GM19099 (cell line): ENCODE results near the gene ACTMAP.

Source experiments
- POLR2A ChIP-seq: IDR thresholded peaks from 3 replicates; pipeline ENCODE4 v1.6.1; 2011; ENCODE audit warnings: low read depth; ENCODE audit not compliant: insufficient read length; ENCODE audit errors: extremely low read depth

ACTMAP gene

GRCh38 chr19:40739030-40739839, 11.0 kb downstream of the ACTMAP start:
- no peak for TF ChIP-seq POLR2A

GRCh38 chr19:40737102-40737644, 13.1 kb downstream of the ACTMAP start:
- no peak for TF ChIP-seq POLR2A

DNA sequence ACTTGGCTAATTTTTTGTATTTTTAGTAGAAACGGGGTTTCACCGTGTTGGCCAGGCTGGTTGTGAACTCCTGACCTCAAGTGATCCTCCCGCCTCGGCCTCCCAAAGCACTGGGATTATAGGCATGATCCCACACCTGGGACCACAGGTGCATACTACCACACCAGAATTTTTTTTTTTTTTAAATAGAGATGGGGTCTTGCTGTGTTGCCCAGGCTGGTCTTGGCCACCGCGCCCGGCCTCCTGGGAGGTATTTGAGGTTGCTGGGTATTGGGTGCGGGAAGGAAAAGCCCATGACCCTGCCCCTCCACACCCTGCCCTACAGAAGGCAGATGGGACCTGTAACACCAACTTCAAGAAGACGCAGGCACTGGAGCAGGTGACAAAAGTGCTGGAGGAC, 13.6 kb downstream of the ACTMAP start:
- no peak for TF ChIP-seq POLR2A

GRCh38 chr19:40735013-40735771, 15.1 kb downstream of the ACTMAP start:
- TF ChIP-seq POLR2A = no peak

DNA sequence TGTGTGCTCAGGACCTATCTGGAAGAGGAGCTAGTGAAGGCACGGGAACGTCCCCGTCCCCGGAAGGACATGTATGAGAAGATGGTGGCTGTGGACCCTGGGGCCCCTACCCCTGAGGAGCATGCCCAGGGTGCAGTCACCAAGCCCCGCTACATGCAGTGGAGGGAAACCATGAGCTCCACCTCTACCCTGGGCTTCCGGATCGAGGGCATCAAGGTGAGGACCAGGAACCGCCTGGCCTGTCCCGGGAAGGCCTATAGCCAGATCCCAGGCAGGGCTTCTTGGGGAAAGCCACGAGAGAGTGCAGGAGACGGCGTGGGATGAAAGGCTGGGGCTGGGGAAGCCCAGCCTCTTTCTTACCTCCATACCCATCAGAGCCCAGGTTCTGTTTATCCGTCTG, 17.1 kb downstream of the ACTMAP start:
- no peak for TF ChIP-seq POLR2A

DNA sequence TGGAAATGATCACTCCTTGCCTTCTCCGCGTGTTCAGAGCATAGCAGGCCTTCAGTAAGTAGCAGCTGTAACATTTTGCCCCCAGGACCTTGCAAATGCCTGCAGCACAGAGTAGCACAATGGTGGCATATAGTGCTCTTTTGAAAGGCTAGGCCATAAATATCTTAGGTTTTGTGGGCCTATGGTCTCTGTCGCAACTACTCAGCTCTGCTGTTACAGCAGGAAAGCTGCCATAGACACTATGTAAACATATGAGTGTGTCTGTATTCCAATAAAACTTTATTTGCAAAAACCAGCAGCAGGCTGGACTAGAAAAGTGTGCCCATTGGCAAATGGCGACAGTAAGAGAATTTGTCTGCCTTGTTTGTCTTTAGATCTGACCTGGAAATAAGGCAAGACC, 24.0 kb downstream of the ACTMAP start:
- no peak for TF ChIP-seq POLR2A

- TF ChIP-seq POLR2A = no peak
These were observed 25.4 kb downstream of the ACTMAP start for GRCh38 chr19:40724855-40725254.

DNA sequence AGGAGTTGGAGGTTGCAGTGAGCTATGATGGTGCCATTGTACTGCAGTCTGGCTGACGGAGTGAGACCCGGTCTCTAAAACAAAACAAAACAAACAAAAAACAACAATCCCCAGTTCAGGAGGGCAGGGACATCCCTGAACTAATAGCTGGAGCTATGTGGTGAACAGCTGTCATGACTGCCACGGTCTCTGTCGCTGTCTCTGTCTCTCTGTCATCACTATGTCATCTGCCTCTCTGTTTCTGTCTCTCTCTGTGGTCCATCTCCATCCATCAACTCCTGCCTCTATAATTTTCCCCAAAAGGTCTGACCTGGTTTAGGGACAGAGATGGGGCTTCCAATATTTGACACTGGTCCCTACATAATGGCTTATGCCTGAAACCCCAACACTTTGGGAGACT, 26.0 kb downstream of the ACTMAP start:
- TF ChIP-seq POLR2A = no peak

DNA sequence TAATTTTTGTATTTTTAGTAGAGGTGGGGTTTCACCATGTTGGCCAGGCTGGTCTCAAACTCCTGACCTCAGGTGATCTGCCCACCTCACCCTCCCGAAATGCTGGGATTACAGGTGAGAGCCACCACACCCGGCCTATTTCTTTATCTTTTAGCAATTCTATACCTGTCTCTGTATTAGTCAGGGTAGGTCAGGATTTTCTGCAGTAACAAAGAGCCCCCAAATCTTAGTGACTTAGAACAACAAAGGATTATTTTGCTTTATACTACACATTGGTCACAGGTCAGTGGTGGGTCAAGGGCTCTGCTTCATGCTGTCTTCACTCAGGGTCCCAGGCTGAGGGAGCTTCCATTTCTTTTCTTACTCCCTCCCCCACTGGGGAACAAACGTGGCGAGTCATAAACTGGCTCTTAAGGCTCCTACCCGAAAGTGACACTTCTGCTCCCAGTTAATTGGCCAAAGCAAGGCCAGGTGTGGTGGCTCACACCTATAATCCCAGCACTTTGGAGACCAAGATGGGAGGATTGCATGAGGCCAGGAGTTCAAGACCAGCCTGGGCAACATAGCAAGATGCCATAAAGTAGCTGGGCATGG, 26.5 kb downstream of the ACTMAP start:
- no peak for TF ChIP-seq POLR2A

GRCh38 chr19:40721936-40722661, 28.2 kb downstream of the ACTMAP start:
- no peak for TF ChIP-seq POLR2A

GRCh38 chr19:40721140-40721486, 29.2 kb downstream of the ACTMAP start:
- no peak for TF ChIP-seq POLR2A

GRCh38 chr19:40719414-40719894, 30.8 kb downstream of the ACTMAP start:
- TF ChIP-seq POLR2A = no peak

GRCh38 chr19:40718774-40719391, 31.4 kb downstream of the ACTMAP start:
- TF ChIP-seq POLR2A = peak; percentile 30

DNA sequence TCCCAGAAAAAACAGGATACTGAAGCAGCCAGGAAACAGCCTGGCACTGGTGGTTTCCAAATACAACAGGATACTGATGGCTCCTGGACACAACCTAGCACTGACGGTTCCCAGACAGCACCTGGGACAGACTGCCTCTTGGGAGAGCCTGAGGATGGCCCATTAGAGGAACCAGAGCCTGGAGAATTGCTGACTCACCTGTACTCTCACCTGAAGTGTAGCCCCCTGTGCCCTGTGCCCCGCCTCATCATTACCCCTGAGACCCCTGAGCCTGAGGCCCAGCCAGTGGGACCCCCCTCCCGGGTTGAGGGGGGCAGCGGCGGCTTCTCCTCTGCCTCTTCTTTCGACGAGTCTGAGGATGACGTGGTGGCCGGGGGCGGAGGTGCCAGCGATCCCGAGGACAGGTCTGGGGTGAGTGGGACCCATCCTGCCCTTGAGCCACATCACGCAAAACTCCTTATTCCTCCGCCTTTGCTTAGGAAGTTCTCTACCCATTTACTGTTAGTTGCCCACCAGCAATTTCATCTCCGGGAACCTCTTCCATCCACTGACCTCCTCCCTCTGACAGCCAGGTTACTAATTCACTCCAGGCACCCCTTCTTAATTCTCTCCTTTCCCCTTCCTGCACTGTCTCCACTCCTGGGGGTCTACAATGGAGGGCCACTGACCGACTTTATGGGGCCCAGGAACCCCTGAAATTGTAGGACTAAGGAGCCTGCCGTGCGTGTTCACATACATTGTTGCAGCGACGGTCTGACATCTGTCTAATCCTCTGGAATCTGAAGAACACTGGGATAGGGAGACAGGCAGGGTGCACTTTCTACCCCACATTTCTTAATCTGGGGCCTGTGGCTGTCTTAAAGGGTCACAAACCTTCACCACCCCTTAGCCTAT, 32.1 kb downstream of the ACTMAP start:
- TF ChIP-seq POLR2A = no peak

DNA sequence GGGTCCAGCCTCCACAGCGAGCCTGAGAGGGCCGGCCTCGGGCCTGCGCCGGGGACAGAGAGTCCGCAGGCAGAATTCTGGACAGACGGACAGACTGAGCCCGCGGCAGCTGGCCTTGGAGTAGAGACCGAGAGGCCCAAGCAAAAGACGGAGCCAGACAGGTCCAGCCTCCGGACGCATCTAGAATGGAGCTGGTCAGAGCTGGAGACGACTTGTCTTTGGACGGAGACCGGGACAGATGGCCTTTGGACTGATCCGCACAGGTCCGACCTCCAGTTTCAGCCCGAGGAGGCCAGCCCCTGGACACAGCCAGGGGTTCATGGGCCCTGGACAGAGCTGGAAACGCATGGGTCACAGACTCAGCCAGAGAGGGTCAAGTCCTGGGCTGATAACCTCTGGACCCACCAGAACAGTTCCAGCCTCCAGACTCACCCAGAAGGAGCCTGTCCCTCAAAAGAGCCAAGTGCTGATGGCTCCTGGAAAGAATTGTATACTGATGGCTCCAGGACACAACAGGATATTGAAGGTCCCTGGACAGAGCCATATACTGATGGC, 32.9 kb downstream of the ACTMAP start:
- TF ChIP-seq POLR2A = no peak
